GM18502 (cell line): ENCODE measurements around the gene FOXP4.

Source experiments
- ATAC-seq: cut with Tn5 transposase; IDR thresholded peaks from one replicate; pipeline ENCODE4 v1.9.1; 2021; ENCODE audit warnings: mild to moderate bottlenecking; ENCODE audit not compliant: unreplicated experiment, poor library complexity

FOXP4 gene

GRCh38 chr6:41545247-41545702 lies 906 bp upstream of the FOXP4 start:
- ATAC-seq: no peak

DNA sequence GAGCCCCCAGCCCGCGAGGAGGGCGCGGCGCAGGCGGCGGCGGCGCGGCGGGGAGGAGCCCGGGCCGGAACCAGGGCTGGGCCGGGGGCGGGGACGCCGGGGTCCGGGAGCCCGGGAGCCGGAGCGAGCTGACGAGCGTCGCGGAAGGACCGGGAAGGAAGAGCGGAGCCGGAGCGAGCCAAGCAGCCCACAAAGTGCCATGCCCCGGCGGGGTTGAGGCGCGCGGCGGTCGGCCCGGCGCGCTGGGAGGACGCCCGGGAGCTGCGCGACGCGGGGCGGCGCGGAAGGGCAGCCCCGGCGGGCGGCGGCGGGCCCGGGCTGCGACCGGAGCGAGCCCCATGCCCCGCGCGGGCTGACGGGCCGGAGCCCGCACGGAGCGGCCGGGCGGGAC lies 289 bp downstream of the FOXP4 start:
- peak; percentile 31 for ATAC-seq

GRCh38 chr6:41546866-41547798 lies 951 bp downstream of the FOXP4 start:
- peak; percentile 20 for ATAC-seq

- ATAC-seq: no peak
These were observed 1.6 kb downstream of the FOXP4 start for GRCh38 chr6:41547799-41548097.

DNA sequence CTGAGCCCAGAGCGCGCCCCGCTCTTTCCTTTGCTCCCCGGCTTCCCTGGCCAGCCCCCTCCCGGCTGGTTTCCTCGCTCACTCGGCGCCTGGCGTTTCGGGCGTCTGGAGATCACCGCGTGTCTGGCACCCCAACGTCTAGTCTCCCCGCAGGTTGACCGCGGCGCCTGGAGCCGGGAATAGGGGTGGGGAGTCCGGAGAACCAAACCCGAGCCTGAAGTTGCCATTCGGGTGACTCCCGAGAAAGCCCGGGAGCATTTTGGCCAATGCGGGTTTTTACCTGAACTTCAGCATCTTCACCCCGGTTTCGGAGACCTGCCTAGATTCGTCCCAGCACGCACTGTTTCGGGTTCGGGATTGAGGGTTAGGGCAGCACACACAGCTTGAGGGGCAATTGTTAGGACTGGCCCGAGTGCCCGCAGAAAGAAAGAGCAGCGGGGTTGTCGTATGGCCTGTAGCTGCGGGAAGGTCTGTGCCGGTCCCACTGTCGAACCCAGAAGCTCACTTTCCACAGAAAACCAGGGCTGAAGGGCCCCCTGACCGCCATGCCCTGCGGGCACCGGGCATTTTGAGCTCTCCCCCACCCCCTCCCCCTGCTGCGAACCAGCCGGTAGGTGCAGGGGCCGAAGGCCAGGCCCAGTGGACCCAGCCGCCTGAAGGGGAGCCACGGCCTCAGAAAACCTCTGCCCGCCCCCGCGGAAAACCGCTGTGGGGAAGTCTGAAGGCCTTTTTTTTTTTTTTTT lies 2.1 kb downstream of the FOXP4 start:
- no peak for ATAC-seq

DNA sequence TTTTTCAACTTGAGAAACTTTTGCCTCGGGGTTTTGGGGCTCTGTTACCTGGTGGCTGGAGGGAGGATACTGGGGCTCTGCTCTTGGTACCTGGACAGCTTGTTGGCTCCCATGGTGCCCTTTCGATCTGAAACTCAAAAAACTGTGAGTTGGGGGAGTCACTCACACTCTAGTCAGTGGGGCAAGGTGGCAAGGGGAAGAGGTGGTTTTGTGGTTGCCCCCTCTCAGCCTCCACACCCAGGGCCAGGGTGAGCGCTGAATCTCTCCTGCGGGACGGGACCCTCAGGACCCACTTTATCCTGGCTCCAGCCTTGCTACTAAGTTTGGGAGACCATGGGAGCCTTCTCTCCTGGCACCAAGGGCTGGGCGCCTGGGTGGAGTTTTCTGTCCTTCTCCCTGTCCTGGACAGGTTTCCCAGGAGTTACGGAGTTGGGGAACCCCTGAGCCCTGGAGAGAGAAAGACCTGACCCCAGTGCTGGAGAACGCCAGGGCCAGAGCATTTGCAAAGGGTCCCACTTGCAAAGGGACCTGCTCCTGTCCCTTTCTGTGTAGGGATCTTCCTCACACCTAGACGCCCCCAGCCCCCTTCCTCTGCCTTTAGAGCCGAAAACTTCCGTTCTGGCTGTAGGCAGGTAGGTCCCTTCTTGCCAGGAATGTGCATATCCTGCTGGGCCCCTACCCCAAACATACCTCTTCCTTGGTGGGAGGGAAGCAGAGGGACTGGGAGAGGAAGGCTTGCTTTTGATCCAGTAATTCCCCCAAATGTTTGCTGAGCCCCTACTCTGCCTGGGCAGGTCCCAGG lies 2.9 kb downstream of the FOXP4 start:
- ATAC-seq: no peak

GRCh38 chr6:41549673-41550072 lies 3.5 kb downstream of the FOXP4 start:
- ATAC-seq: no peak

- no peak for ATAC-seq
These were observed 5.0 kb downstream of the FOXP4 start for GRCh38 chr6:41551086-41551700.

DNA sequence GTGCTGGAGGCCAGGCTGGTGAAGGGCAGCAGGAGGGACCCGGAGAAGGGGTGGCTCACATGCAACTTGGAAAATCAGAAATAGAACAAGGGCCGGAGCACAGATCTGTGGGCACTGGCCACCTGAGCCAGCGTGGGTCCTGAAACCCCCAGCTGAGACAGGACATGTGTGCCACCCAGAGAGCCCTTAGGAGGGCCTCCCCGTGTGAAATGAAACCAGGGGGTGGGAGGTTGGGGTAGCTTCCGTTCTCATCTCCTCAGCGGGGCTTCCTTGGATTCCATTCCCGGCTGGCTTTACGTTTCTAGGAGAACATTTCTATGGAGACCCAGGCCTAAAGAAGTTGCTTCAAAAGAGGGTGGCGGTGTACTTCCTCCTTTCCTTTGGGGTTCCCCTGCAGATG lies 5.7 kb downstream of the FOXP4 start:
- no peak for ATAC-seq

GRCh38 chr6:41552723-41553122 lies 6.5 kb downstream of the FOXP4 start:
- ATAC-seq: no peak

DNA sequence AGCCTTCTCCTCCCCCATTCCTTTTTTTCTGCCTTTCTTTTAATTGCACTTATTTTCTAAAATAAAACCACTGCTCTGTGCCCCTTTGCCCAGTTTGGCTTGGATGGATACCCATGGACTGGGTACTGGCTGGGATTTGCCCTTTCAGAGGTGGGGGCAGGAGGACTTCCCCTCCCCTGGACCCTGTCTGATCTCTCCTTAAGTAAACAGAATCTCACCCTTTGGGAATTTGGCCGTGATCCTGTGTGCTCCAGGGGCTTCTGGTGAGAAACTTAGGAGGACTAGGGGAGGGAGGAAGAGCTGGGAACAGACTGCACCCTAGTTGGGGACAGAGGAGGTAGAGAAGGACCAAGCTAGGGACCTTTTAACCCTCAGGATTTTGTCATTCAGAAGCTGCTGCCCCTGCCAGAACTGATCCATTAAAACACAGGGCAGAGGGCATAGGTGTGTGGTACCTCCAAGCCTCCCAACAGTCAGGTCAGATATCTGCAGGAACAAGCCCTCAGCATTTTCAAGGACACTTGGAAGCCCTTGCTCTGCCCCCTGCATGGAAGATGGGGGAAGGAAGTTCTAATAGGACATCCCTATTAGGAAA lies 7.3 kb downstream of the FOXP4 start:
- no peak for ATAC-seq

DNA sequence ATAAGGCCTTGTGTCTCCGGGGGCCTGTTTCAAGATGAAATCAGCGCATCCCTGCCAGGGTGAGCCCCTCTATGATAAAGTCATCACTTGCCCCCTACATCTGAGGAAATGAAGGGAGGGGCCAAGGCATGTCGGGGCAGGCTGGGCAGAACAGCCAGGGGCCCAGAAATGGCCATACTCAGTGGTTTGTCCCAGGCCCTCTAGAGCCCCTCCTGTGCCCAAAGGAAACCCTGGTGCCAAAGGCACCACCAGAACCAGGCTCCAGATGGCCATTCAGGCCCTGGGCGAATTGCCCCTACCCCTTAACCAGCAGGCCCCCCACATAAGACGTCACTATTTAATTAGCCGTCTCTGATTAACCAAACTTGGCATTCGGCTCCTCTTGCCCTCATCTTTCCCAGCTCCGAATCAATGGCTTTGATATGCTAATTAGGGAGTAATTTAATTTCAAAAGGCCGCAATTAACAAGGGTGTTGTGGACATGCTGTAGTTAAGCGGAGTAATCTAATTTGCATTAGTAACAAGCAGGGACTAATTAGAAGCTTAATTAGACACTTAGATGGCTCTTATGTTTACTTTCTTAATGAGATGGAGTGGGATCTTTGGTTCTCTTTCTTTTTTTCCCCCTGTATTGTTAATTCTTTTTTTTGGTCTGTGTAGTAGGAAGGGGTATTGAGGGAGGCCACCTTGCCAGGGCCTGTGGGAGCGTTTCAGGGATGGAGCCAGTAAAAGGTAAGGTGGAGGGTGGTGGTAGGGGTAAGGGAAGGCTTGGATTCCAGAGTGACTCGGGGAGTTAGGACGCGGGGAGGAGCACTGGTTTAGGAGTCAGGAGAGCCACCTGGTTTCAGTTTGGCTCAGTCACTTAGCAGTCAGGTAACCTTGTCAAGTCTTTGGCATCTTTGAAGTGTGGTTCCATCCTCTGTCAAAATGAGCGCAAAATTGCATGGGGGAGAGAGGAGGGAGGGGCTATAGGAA lies 9.4 kb downstream of the FOXP4 start:
- no peak for ATAC-seq

DNA sequence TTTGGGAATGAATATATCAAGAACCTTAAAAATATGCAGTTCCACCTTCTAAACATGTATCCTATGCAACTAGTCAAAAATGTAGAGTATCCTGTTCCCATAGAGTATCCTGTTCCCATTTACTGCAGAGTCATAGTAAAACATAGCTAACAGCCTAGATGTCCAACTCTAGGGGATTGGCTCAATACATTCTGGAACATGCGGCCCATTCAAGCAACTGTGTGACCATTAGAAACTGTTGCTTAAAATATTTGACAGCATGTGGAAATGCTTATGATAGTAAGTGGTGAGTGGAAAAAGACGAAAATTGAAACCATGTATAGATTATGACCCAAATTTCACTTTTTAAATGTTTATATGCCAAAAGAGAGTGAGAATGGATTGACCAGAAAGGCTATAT lies 11.2 kb downstream of the FOXP4 start:
- no peak for ATAC-seq

DNA sequence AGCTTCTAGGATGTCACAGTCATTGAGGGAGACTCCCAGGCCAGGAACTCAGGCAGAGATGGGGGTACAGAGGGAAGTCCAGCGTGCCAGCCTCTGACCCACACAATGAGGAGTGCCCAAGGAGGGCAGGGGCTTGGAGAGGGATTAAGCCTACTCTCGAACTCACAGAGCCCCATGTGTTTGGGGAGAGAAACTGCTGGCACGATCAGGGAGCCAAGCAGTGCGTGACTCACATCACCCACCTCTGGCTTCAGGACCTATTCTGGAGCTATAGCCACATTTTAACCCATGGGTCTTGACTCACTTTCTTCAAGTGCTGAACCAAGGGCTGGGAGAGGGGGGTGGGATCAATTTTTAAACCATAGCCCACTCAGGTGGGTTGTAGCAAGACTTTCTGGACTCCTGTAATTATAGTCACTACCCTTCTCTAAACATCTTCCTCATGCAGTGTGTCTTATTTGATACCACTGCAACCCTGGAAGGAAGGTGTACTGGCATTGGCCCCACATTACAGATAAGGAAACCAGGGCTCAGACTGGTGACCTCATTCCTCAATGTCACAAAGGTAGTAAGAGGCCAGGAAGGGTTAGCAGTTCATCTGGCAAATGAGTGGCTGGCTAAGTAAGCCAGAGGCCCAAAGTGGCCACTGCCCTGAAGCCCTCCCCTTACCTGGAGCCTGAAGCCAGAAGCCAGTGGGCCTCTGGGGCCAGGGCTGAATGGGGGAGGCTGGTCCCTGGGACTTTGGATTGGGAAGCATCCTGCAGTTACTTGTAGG lies 12.0 kb downstream of the FOXP4 start:
- ATAC-seq: no peak

DNA sequence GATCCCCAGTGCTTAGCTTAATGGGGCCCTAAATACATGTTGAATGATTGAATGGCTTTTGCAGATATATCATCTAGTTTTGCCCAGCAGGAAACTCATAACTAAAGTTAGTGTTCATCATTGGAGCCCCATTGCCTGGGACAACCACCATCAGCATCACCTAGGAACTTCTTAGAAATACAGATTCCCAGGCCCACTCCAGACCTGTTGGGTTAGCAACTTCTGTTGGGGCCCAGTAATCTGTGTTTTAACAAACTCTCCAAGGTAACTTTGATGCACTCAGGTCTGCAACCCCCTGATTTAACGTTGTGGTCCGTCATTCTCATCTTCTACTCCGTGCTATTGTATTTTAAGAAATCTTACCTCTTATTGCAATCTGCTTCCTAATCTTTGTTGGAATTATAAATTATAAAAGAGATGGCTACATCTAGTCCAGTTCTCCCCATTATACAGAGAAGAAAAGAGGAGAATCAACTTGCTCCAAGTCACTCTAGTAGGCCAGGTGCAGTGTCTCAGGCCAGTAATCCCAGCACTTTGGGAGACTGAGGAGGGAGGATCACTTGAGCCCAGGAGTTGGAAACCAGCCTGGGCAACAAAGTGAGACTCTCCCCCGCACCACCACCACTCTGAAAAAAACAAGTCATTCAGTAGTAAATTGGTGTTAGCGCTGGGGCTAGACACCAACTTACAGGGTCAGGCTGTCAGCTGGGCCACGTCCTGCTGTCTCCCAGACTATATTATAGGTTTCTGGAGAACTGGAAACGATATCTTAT lies 13.7 kb downstream of the FOXP4 start:
- no peak for ATAC-seq

DNA sequence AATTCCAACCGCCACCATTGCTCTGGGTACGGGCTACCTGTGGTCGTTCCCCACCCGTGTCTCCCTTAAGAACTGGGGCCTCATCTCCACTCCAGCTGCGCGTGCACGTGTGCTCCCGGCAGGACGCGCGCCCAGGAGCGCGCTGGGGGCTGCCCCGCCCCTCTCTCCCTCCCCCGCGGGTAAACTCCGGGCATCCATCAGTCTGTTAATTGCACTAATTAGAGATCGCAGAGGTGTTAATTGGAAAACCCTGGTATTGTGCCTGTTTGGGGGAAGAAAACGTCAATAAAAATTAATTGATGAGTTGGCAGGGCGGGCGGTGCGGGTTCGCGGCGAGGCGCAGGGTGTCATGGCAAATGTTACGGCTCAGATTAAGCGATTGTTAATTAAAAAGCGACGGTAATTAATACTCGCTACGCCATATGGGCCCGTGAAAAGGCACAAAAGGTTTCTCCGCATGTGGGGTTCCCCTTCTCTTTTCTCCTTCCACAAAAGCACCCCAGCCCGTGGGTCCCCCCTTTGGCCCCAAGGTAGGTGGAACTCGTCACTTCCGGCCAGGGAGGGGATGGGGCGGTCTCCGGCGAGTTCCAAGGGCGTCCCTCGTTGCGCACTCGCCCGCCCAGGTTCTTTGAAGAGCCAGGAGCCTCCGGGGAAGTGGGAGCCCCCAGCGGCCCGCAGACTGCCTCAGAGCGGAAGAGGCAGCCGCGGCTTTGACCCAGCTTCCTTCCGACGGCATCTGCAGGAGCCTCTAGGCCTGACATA lies 14.4 kb downstream of the FOXP4 start:
- ATAC-seq: peak; percentile 83

DNA sequence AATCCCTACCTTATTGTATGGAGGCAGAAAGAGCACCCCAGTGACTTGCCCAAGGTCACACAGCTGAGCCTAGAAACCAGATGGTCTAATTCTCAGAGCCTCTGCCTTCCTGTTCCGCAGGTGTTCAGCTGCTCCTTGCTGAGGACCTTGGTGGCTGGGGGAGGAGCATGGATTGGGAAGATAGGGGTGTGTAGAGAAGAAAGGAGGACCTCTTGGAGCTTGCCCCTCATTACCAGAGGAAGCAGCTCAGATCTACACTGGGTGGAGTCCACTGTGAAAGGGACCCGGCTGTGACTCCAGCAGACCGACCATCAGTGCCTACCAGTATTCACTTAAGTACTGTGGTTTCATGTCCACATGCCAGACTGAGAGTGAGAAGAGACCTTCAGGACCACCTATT lies 15.2 kb downstream of the FOXP4 start:
- no peak for ATAC-seq
